Loucy (cell line): ENCODE results near the gene TTC27.

Source experiments
- H2AFZ ChIP-seq: fragments of 200-600 bp; sonication (generic); 2 replicates; pipeline ENCODE4 v1.6.0; 2016; ENCODE audit warnings: antibody characterized with exemption, mild to moderate bottlenecking, low read length, moderate library complexity
- H3F3A ChIP-seq: fragments of 200-600 bp; 2 replicates; pipeline ENCODE4 v1.6.0; 2016; ENCODE audit warnings: antibody characterized with exemption, low read depth, mild to moderate bottlenecking
- H3K27me3 ChIP-seq: fragments of 200-600 bp; sonication (generic); 2 replicates; pipeline ENCODE4 v1.6.1; 2014; ENCODE audit warnings: low read length, mild to moderate bottlenecking; ENCODE audit not compliant: insufficient read depth, poor library complexity, severe bottlenecking
- H3K36me3 ChIP-seq: fragments of 200-600 bp; sonication (generic); 2 replicates; pipeline ENCODE4 v1.6.1; 2016; ENCODE audit warnings: low read length; ENCODE audit not compliant: insufficient read depth
- H3K4me1 ChIP-seq: fragments of 200-600 bp; sonication (generic); 2 replicates; pipeline ENCODE4 v1.5.1; 2014; ENCODE audit warnings: low read length, mild to moderate bottlenecking; ENCODE audit not compliant: insufficient read depth, poor library complexity, severe bottlenecking
- H3K4me2 ChIP-seq: fragments of 200-600 bp; sonication (generic); 2 replicates; pipeline ENCODE4 v1.6.0; 2014; ENCODE audit warnings: antibody characterized with exemption, low read length, low read depth, mild to moderate bottlenecking; ENCODE audit not compliant: poor library complexity, severe bottlenecking
- H3K4me3 ChIP-seq: fragments of 200-600 bp; sonication (generic); 2 replicates; pipeline ENCODE4 v1.5.1; 2014; ENCODE audit warnings: low read length, mild to moderate bottlenecking, mixed read lengths; ENCODE audit not compliant: poor library complexity, severe bottlenecking
- H3K79me2 ChIP-seq: fragments of 200-600 bp; sonication (generic); 2 replicates; pipeline ENCODE4 v1.6.1; 2014; ENCODE audit warnings: low read length; ENCODE audit not compliant: insufficient read depth
- H3K9ac ChIP-seq: fragments of 200-600 bp; sonication (generic); 2 replicates; pipeline ENCODE4 v1.6.0; 2014; ENCODE audit warnings: mild to moderate bottlenecking, low read depth, low read length, moderate library complexity; ENCODE audit not compliant: poor library complexity, severe bottlenecking
- H3K9me2 ChIP-seq: fragments of 200-600 bp; sonication (generic); replicated peaks from 2 replicates; pipeline ENCODE4 v1.6.1; 2016; ENCODE audit warnings: low read depth, low read length, mixed read lengths
- H3K9me3 ChIP-seq: fragments of 200-600 bp; sonication (generic); 2 replicates; pipeline ENCODE4 v1.6.1; 2014; ENCODE audit warnings: mild to moderate bottlenecking, antibody characterized with exemption, low read length, low read depth; ENCODE audit not compliant: insufficient read depth
- H4K20me1 ChIP-seq: fragments of 200-600 bp; sonication (generic); 2 replicates; pipeline ENCODE4 v1.6.0; 2014; ENCODE audit warnings: antibody characterized with exemption, low read length, mild to moderate bottlenecking; ENCODE audit not compliant: insufficient read depth, poor library complexity, severe bottlenecking
- CTCF ChIP-seq: fragments of 200-600 bp; sonication (generic); conservative IDR thresholded peaks from 2 replicates; pipeline ENCODE4 v1.5.1; 2014; ENCODE audit warnings: mild to moderate bottlenecking, antibody characterized with exemption, low read length
- EZH2phosphoT487 ChIP-seq: fragments of 200-600 bp; IDR thresholded peaks from 2 replicates; pipeline ENCODE4 v1.6.1; 2018; ENCODE audit warnings: antibody characterized with exemption, mild to moderate bottlenecking, moderate library complexity, borderline replicate concordance

TTC27 gene

GRCh38 chr2:32611366-32611765 is 16.5 kb upstream of the TTC27 start:
- Histone ChIP-seq H3K36me3 (peaks cover 78% of the 10 kb centered on the region; the same call in 1 of the 2 replicates), H2AFZ (no peak overlapping the region)

GRCh38 chr2:32611771-32612170 is 16.1 kb upstream of the TTC27 start:
- Histone ChIP-seq H3K36me3 (peaks cover 78% of the 10 kb centered on the region; the same call in 1 of the 2 replicates), H3F3A (no peaks in the 10 kb centered on the region), H3K4me1 (no peaks in the 10 kb centered on the region), H3K4me2 (no peak overlapping the region), H3K79me2 (no peaks in the 10 kb centered on the region), H3K4me3 (no peak overlapping the region), H3K27me3 (no peaks in the 10 kb centered on the region), H3K9me2 (no peaks in the 10 kb centered on the region), H2AFZ (no peak overlapping the region), H3K9me3 (no peaks in the 10 kb centered on the region), H4K20me1 (no peaks in the 10 kb centered on the region), H3K9ac (no peak overlapping the region)
- TF ChIP-seq EZH2phosphoT487 (no peak), CTCF (no peak)

More at GRCh38 chr2:32611366-32611765, 16.5 kb upstream of the TTC27 start:
- Histone ChIP-seq H3K9ac (no peak overlapping the region), H3K27me3 (no peaks in the 10 kb centered on the region), H3K4me3 (no peak overlapping the region), H3K9me3 (no peaks in the 10 kb centered on the region), H3K79me2 (no peaks in the 10 kb centered on the region), H3K9me2 (no peaks in the 10 kb centered on the region), H4K20me1 (no peaks in the 10 kb centered on the region), H3F3A (no peaks in the 10 kb centered on the region), H3K4me1 (no peaks in the 10 kb centered on the region), H3K4me2 (no peak overlapping the region)
- no peak for TF ChIP-seq EZH2phosphoT487
- TF ChIP-seq CTCF: no peak

GRCh38 chr2:32614084-32614483 is 13.8 kb upstream of the TTC27 start:
- H3K4me2 ChIP-seq: no peak overlapping the region
- no peaks in the 10 kb centered on the region for H3K79me2 ChIP-seq
- H3F3A ChIP-seq: no peaks in the 10 kb centered on the region
- TF ChIP-seq EZH2phosphoT487: no peak
- no peak for TF ChIP-seq CTCF
- no peak overlapping the region for H3K9ac ChIP-seq
- H3K36me3 ChIP-seq: peaks cover 76% of the 10 kb centered on the region; the same call in 1 of the 2 replicates
- H3K27me3 ChIP-seq: no peaks in the 10 kb centered on the region
- no peaks in the 10 kb centered on the region for H3K9me2 ChIP-seq
- no peaks in the 10 kb centered on the region for H4K20me1 ChIP-seq
- no peak overlapping the region for H3K4me3 ChIP-seq
- H2AFZ ChIP-seq: no peak overlapping the region
- no peaks in the 10 kb centered on the region for H3K9me3 ChIP-seq
- no peaks in the 10 kb centered on the region for H3K4me1 ChIP-seq
